ENCODE data around the gene SDCCAG8.

DNA sequence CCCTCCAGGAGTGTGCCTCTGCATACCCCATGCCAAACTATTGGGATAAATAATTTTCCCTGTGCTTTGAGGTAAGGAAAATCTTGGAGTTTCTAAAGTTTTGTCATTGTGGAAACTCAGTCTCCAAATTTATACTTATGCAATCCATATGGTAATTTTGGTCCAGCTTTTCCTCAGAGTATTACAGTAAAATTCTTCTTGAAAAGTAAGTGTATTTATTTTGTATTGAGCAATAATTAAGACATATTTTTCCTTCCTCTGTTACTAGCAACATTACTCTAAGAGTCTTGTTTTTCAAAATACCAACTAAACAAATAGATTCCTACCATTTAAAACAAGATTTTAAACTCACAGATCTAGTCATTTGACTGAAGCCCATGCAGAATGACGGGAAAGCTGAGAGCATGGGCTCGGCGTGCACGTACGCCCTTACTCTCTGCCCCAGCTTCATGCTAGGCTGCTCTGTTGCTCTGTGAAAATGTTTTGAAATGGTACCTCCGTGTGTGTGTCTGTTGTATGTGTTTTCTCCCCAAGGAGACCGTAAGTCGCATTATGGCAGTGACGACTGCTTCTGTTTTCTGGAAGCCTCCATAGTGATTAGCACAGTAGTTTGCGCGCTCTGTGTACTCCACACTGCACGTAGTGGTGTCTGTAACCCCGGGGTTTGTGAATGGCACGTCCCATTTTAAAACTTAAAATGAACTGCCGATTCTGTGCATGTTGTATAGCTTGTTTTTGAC is 165.3 kb downstream of the SDCCAG8 start:
- TF ChIP-seq, protein P1, sequence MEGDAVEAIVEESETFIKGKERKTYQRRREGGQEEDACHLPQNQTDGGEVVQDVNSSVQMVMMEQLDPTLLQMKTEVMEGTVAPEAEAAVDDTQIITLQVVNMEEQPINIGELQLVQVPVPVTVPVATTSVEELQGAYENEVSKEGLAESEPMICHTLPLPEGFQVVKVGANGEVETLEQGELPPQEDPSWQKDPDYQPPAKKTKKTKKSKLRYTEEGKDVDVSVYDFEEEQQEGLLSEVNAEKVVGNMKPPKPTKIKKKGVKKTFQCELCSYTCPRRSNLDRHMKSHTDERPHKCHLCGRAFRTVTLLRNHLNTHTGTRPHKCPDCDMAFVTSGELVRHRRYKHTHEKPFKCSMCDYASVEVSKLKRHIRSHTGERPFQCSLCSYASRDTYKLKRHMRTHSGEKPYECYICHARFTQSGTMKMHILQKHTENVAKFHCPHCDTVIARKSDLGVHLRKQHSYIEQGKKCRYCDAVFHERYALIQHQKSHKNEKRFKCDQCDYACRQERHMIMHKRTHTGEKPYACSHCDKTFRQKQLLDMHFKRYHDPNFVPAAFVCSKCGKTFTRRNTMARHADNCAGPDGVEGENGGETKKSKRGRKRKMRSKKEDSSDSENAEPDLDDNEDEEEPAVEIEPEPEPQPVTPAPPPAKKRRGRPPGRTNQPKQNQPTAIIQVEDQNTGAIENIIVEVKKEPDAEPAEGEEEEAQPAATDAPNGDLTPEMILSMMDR (IDR thresholded peaks at IDR 0.05; ENCODE audit: poor library complexity) = no peak
- no peak for TF ChIP-seq EZH2phosphoT487 (IDR thresholded peaks at IDR 0.05; ENCODE audit: low read depth, severe bottlenecking, unreplicated experiment)
- no peak for TF ChIP-seq EZH2 (IDR thresholded peaks at IDR 0.05; ENCODE audit: borderline replicate concordance)
